Activated B cell treated with CpG ODN at 0.5 μM for 24 hours (primary cell): ENCODE measurements around the gene ZNF669. TPM values are rescaled to one million over a fixed set of nuclear protein-coding genes. Genes with fewer than 3 reads are reported as not detected.

Source experiments
- ATAC-seq: fragments of 200-7000 bp; cut with Tn5 transposase; one replicate; pipeline ENCODE4 v1.10.0; 2021; ENCODE audit warnings: low read depth, mild to moderate bottlenecking, moderate library complexity
- CTCF ChIA-PET: fragments of 350-600 bp; sonication (Branson Sonifier 250); formaldehyde crosslinking; loops from one replicate; lab custom pipeline; 2021; ENCODE audit warnings: antibody characterized with exemption; lab: Charles Lee
- POLR2A ChIA-PET: fragments of 350-600 bp; sonication (Branson Sonifier 250); formaldehyde crosslinking; loops from one replicate; lab custom pipeline; 2021; ENCODE audit warnings: antibody characterized with exemption; lab: Charles Lee
- DNase-seq: peaks from one replicate; pipeline ENCODE4 v3.0.0; 2022
- H3K27ac Mint-ChIP-seq: one replicate; pipeline ENCODE4 v1.8.0; 2020; ENCODE audit warnings: mixed read lengths
- H3K27me3 Mint-ChIP-seq: one replicate; pipeline ENCODE4 v1.8.0; 2021; ENCODE audit warnings: mixed read lengths
- H3K36me3 Mint-ChIP-seq: one replicate; pipeline ENCODE4 v1.8.0; 2021; ENCODE audit warnings: low read depth, mixed read lengths
- H3K4me1 Mint-ChIP-seq: one replicate; pipeline ENCODE4 v1.8.0; 2021; ENCODE audit warnings: mixed read lengths
- H3K4me3 Mint-ChIP-seq: one replicate; pipeline ENCODE4 v1.8.0; 2020; ENCODE audit warnings: mild to moderate bottlenecking, mixed read lengths
- H3K9me3 Mint-ChIP-seq: one replicate; pipeline ENCODE4 v1.8.0; 2020; ENCODE audit warnings: mixed read lengths
- intact Hi-C: fragments of 100-400 bp; cut with micrococcal nuclease; formaldehyde crosslinking; loops from one replicate; pipeline ENCODE4 v1.15.1; 2024
- total RNA-seq: library from RNA; stranded (reverse); gene quantifications from 2 replicates; pipeline ENCODE4 v1.2.3, GENCODE V29; 2022
- TF ChIP-seq, protein P1 (sequence below): fragments of 200-600 bp; IDR thresholded peaks from one replicate; pipeline ENCODE4 v1.8.0; 2022; ENCODE audit warnings: antibody characterized with exemption, mild to moderate bottlenecking

ZNF669 gene
- total RNA-seq, 1 donor from 2014 or later: 18.0 TPM

DNA sequence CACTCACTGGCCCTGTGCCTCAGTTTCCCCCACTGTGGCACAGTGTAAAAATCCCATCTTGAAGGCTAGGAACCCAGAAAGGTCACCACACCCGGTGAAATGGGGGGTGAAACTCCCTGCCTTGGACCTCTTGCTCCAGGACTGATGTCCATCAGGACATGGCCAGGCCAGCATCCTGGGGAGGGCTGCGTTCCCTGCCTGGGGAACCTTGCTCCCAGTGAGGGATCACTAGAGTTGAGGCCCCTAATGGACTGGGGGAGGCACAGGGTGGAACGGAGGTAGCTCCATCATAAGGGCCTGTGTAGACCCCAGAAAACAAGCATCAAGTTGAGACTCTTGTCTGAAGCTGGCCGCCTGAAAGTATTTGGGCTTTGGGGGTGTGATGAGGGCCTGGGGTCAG is 15.2 kb downstream of the ZNF669 start:
- ATAC-seq: no peak
- H3K4me1 Mint-ChIP-seq: no peaks in the 10 kb centered on the region
- DNase-seq: no peak
- H3K4me3 Mint-ChIP-seq: no peak overlapping the region
- no peaks in the 10 kb centered on the region for H3K9me3 Mint-ChIP-seq
- ChIA-PET CTCF (no interaction called here), POLR2A (no interaction called here)
- no peaks in the 10 kb centered on the region for H3K27me3 Mint-ChIP-seq
- no peak overlapping the region for H3K27ac Mint-ChIP-seq
- no peaks in the 10 kb centered on the region for H3K36me3 Mint-ChIP-seq
- intact Hi-C loops: no loop called here
- TF ChIP-seq, protein P1, sequence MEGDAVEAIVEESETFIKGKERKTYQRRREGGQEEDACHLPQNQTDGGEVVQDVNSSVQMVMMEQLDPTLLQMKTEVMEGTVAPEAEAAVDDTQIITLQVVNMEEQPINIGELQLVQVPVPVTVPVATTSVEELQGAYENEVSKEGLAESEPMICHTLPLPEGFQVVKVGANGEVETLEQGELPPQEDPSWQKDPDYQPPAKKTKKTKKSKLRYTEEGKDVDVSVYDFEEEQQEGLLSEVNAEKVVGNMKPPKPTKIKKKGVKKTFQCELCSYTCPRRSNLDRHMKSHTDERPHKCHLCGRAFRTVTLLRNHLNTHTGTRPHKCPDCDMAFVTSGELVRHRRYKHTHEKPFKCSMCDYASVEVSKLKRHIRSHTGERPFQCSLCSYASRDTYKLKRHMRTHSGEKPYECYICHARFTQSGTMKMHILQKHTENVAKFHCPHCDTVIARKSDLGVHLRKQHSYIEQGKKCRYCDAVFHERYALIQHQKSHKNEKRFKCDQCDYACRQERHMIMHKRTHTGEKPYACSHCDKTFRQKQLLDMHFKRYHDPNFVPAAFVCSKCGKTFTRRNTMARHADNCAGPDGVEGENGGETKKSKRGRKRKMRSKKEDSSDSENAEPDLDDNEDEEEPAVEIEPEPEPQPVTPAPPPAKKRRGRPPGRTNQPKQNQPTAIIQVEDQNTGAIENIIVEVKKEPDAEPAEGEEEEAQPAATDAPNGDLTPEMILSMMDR: no peak

DNA sequence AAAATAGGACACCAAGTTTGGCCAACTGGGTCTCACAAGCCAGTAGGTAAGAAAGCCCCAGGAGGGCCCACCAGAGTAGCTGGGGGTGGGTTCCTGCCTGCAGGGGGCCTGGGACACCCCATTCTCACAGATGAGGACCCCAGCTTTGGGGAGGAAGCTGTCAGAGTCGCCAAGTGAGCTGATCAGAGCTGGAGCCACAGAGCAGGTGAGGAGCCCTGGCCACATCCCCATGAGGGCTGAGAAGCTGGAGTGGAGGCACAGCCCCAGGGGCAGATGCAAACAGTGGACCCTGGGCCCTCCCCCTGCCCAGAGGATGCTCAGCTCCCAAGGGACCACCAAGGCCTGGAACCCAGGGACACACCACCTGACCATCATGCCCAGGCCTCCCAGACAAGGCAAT is 16.9 kb downstream of the ZNF669 start:
- Mint-ChIP-seq H3K4me3 (no peak overlapping the region), H3K36me3 (no peaks in the 10 kb centered on the region), H3K27me3 (peaks cover 4% of the 10 kb centered on the region), H3K9me3 (peaks cover 3% of the 10 kb centered on the region), H3K27ac (no peak overlapping the region), H3K4me1 (no peaks in the 10 kb centered on the region)
- intact Hi-C loops: no loop called here
- no peak for ATAC-seq
- TF ChIP-seq, protein P1: no peak
- ChIA-PET CTCF (no interaction called here), POLR2A (interaction anchor here (0.6 kb wide), 1 partner anchor 750 kb away, joined by 3 read pairs; no protein-coding TSS in a partner anchor)
- DNase-seq: no peak

DNA sequence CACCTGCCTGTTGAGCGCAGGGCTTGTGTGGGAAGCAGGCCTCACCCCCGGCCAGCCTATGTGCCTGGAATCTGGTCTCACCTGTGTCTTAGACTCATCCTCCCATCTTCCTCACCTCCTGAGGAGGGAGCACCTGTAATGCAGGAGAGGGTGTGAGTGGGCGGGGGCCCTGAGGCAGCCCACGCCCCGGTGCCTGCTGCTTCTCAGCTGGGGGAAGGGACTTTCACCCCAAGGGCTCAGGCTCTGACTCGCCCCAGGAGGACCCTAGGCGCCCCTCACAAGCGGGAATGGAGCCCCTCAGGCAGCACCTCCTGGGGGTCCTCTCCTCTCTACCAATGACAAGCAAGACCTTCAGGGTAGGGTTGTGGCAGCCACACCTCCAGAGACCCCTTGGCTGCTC is 18.8 kb downstream of the ZNF669 start:
- H3K27ac Mint-ChIP-seq: no peak overlapping the region
- peaks cover 4% of the 10 kb centered on the region for H3K27me3 Mint-ChIP-seq
- no peaks in the 10 kb centered on the region for H3K4me1 Mint-ChIP-seq
- H3K9me3 Mint-ChIP-seq: peaks cover 5% of the 10 kb centered on the region
- H3K36me3 Mint-ChIP-seq: no peaks in the 10 kb centered on the region
- TF ChIP-seq, protein P1: no peak
- no peak overlapping the region for H3K4me3 Mint-ChIP-seq
- CTCF ChIA-PET: no interaction called here
- DNase-seq (no peak), ATAC-seq (no peak)
- intact Hi-C loops: no loop called here
- POLR2A ChIA-PET: no interaction called here

DNA sequence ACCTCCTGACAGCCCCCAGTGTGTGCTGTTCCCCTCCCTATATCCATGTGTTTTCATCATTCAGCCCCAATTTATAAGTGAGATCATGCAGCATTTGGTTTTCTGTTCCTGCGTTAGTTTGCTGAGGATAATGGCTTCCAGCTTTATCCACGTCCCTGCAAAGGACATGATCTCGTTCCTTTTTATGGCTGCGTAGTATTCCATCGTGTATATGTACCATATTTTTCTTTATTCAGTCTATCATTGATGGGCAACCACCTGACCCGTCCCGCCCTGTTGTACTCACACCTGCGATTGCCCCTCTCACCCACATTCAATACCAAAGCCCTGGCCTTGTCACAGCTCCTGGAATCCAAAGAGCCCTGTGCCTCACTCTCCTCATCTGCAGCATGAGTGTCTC is 19.4 kb downstream of the ZNF669 start:
- ChIA-PET CTCF (no interaction called here), POLR2A (no interaction called here)
- ATAC-seq (no peak), DNase-seq (no peak)
- no peak overlapping the region for H3K4me3 Mint-ChIP-seq
- H3K4me1 Mint-ChIP-seq: peaks cover 2% of the 10 kb centered on the region
- peaks cover 5% of the 10 kb centered on the region for H3K9me3 Mint-ChIP-seq
- intact Hi-C loops: no loop called here
- no peaks in the 10 kb centered on the region for H3K36me3 Mint-ChIP-seq
- H3K27me3 Mint-ChIP-seq: peaks cover 4% of the 10 kb centered on the region
- TF ChIP-seq, protein P1: no peak
- no peak overlapping the region for H3K27ac Mint-ChIP-seq

DNA sequence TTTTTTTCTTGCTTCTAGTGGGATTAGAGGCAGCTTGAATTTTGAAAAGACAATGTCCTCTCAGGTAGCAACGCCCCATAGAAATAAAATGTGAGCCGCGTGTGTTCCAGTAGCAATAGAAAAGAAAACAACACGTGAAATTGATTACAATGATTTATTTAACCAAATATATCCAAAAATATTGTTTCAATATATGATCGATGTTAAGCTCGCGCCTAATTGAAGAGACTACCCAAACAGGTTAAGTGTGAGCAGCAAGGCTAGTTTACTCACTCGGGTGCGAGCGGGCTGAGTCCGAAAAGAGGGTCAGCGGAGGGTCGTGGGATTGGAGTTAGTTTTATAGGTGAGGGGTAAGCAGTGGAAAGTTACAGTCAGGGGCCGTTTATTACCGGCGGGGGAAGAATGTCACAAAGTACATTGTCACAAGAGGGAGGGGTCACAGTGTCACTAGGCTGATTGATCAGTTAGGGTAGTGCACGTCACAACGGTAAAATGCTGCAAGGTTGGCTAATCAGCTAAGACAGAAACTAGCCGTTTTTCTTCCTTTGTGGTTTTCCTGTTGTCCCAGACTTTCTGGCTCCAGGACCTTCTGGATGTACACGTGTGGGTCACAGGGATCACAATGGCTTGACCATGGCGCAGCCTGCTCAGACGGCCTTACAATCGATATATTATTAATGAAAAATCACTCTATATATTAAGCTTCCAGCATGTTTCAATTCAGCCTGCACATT is 24.8 kb downstream of the ZNF669 start:
- Mint-ChIP-seq H3K27ac (no peak overlapping the region), H3K36me3 (peaks cover 8% of the 10 kb centered on the region), H3K27me3 (peaks cover 4% of the 10 kb centered on the region), H3K4me1 (peaks cover 25% of the 10 kb centered on the region), H3K9me3 (peaks cover 5% of the 10 kb centered on the region), H3K4me3 (peak overlapping the region; percentile 95)
- no peak for DNase-seq
- TF ChIP-seq, protein P1: no peak
- no peak for ATAC-seq
- CTCF ChIA-PET: interaction anchor here (1.5 kb wide), 1 partner anchor 172 kb away, joined by 3 read pairs; no protein-coding TSS in a partner anchor
- POLR2A ChIA-PET: interaction anchor here (0.6 to 2.4 kb wide), 5 partner anchors 25 to 557 kb away, joined by 3 to 17 read pairs (median 6); partner anchors contain the start of genes AHCTF1 and ZNF669
- intact Hi-C loops: loop anchor here (5.0 kb wide), 1 partner anchor 133 kb away; no protein-coding TSS in a partner anchor
